OCI-LY1 (cell line): ENCODE data around the gene SAP30L.

ENCODE experiments used
- EZH2 ChIP-seq: fragments of 200-600 bp; sonication (generic), shearing (Covaris generic); IDR thresholded peaks from 2 replicates; pipeline ENCODE4 v1.8.0; 2017; ENCODE audit warnings: borderline replicate concordance, mixed run types, mild to moderate bottlenecking, antibody characterized with exemption, low read length, moderate library complexity, mixed read lengths
- TF ChIP-seq, protein P1 (sequence below): fragments of 200-600 bp; sonication (generic), shearing (Covaris generic); IDR thresholded peaks from 2 replicates; pipeline ENCODE4 v1.5.1; 2017; ENCODE audit warnings: mild to moderate bottlenecking, antibody characterized with exemption, low read length, moderate library complexity, mixed read lengths

DNA sequence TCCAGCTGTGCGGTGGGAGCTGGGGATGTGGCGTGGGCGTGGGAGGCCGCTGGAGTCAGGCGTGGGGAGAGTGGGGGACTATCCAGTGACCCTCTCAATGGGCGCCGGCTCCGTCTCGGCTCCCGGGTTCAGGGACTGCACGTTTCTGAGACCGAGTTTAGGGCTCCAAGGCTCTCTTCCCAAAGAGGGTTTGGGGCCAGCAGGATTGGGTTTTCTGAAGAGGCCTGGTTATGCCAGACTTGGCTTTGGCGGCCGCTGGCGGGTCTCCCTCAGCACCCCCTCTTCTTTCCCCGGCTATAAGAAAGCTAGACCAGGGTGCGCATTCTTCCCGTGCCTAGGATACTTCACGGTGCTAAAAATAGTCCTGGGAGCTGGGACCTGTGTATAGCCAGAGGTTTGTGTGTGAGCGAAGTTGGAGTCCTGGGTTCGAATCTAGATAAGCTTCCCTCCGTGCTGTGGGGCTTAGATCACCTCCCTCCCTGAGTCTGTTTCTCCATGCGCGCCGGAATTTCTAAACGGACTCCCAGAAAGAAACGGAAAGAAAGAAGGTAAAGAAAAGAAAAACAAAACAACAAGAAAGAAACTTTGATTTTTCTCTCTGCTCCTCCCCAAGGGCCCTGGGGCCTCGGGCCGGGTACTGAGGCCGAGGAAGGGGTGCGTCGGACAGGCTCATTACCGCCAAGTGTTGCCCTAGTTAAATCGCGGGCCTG, 27.2 kb downstream of the SAP30L start:
- TF ChIP-seq, protein P1, sequence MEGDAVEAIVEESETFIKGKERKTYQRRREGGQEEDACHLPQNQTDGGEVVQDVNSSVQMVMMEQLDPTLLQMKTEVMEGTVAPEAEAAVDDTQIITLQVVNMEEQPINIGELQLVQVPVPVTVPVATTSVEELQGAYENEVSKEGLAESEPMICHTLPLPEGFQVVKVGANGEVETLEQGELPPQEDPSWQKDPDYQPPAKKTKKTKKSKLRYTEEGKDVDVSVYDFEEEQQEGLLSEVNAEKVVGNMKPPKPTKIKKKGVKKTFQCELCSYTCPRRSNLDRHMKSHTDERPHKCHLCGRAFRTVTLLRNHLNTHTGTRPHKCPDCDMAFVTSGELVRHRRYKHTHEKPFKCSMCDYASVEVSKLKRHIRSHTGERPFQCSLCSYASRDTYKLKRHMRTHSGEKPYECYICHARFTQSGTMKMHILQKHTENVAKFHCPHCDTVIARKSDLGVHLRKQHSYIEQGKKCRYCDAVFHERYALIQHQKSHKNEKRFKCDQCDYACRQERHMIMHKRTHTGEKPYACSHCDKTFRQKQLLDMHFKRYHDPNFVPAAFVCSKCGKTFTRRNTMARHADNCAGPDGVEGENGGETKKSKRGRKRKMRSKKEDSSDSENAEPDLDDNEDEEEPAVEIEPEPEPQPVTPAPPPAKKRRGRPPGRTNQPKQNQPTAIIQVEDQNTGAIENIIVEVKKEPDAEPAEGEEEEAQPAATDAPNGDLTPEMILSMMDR: no peak
- TF ChIP-seq EZH2: no peak
